C1 segment of cervical spinal cord (tissue), 14 donors: Measurements from ENCODE around the gene PLA2G15.

Source experiments
- DNase-seq, 14 donors: peaks; one replicate each; lab custom pipeline; 2025; lab: John Stamatoyannopoulos, UW

Gene PLA2G15

GRCh38 chr16:68253721-68254120, 8.5 kb downstream of the PLA2G15 start:
- no peak for DNase-seq

DNA sequence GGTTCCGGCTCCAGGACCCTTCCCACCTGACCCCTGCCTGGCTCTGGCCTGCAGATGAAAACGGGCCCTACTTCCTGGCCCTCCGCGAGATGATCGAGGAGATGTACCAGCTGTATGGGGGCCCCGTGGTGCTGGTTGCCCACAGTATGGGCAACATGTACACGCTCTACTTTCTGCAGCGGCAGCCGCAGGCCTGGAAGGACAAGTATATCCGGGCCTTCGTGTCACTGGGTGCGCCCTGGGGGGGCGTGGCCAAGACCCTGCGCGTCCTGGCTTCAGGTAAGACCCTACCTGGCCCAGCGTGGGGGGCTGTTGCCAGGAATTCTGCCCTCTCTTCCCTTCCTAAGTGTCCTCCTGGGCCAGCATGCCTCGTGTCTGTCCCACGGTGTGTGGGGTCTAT, 10.5 kb downstream of the PLA2G15 start:
- no peak for DNase-seq

DNA sequence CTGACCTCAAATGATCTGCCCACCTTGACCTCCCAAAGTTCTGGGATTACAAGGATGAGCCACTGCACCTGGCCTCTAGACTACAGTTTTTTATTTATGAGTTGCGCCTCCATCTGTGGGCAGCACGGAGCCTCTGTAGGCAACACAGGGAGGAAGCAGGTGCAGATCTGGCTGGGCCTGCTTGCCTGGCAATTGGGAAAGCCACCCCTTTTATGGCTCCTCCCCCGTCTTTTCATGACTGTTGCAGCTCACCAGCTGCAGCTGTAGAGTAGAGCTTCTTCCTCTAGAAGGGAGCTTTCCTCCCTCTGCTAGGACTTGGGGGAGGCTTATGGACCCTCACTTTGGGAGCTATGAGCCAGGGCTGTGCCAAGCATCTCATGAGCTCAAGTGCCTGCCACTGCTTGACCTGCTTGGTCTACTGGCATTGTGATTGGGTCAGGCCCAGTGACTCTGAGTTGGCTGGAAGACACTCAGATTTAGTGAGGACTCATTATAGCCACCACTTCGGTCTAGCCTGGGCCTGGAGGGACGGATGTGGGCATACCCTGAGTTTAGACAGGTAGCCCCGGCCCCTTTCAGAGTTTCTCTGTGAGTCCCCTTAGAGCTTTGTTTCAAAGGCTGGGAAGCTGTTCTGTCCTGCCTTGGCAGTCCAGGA, 12.2 kb downstream of the PLA2G15 start:
- no peak for DNase-seq

DNA sequence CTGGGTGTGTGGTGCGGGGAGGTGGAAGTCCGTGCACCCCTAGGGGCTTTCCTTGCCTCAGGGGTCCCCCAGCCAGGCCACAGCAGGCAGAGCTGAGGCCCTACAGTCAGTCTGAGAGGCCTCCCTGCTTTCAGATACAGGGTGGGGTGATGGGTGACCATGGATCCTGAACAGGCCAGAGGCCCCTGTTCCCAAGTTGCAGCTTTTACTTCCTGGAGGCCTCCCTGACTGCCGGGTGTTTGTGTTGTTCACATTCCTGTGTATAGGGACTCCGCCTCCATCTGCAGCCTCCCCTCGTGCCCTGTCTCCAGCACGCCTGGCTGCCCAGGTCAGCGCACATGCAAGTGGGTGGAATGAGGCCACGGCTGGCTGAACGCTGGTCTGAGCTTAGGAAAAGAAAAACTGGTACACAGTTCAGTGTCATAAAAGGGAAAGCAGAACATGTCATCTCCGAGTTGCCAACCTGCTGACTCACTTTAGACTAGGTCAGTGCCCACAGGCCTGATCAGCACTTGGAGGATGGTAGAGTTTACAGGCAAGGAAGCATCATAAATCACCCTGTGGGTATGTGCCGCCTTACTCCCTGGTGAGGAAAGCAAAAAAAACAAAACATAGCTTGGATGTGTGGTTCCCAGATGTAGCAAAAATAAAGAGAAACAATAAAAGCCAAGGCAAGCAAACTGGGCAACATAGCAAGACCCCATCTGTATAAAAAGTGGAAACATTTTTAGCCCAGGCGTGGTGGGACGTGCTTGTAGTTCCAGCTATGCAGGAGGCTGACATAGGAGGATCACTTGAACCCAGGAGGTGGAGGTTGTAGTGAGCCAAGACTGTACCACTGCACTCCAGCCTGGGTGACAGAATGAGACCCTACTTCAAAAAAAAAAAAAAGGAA, 13.0 kb downstream of the PLA2G15 start:
- peak in 2 of 14 donors; percentile 14 to 23 for DNase-seq

DNA sequence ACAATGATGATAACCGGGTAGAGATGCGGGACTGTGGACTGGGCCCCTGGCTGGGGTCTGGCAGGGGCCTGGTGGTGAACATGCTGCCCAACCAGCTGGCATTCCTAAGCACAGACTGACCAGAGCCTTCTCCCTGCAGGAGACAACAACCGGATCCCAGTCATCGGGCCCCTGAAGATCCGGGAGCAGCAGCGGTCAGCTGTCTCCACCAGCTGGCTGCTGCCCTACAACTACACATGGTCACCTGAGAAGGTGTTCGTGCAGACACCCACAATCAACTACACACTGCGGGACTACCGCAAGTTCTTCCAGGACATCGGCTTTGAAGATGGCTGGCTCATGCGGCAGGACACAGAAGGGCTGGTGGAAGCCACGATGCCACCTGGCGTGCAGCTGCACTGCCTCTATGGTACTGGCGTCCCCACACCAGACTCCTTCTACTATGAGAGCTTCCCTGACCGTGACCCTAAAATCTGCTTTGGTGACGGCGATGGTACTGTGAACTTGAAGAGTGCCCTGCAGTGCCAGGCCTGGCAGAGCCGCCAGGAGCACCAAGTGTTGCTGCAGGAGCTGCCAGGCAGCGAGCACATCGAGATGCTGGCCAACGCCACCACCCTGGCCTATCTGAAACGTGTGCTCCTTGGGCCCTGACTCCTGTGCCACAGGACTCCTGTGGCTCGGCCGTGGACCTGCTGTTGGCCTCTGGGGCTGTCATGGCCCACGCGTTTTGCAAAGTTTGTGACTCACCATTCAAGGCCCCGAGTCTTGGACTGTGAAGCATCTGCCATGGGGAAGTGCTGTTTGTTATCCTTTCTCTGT, 14.0 kb downstream of the PLA2G15 start:
- DNase-seq = peak in 1 of 14 donors; percentile 70

- DNase-seq = peak in 1 of 14 donors; percentile 35
Observed at GRCh38 chr16:68263559-68264127, 18.5 kb downstream of the PLA2G15 start.

- peak in 12 of 14 donors; percentile 18 to 72 (median 59) for DNase-seq
Observed at GRCh38 chr16:68264128-68265077, 19.2 kb downstream of the PLA2G15 start, which contains the start of gene SLC7A6. Gene SLC7A6, plus strand, starts transcription at chr16:68264526. Its CDS starts 10,201 bp downstream, at chr16:68274727.

GRCh38 chr16:68265078-68265920, 20.1 kb downstream of the PLA2G15 start:
- DNase-seq = peak in 8 of 14 donors; percentile 10 to 46 (median 24)

GRCh38 chr16:68267612-68268405, 22.6 kb downstream of the PLA2G15 start:
- DNase-seq = no peak

DNA sequence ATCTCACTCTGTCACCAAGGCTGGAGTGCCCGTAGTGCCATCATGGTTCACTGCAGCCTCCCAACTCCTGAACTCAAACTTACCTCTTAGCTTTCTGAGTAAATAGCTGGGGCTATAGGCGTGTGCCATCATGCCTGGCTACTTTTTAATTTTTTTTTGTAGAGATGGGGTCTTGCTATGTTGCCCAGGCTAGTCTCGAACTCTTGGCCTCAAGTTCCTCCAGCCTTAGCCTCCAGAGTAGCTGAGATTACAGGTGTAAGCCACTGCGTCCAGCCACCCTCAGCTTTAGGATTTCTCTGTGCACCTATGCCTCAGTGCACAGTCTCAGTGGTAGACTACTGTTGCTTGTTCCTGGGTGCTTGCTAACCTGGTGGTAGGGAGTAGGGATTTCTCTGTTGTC, 24.6 kb downstream of the PLA2G15 start:
- no peak for DNase-seq

- DNase-seq = no peak
Observed at GRCh38 chr16:68270353-68270752, 25.2 kb downstream of the PLA2G15 start.

DNA sequence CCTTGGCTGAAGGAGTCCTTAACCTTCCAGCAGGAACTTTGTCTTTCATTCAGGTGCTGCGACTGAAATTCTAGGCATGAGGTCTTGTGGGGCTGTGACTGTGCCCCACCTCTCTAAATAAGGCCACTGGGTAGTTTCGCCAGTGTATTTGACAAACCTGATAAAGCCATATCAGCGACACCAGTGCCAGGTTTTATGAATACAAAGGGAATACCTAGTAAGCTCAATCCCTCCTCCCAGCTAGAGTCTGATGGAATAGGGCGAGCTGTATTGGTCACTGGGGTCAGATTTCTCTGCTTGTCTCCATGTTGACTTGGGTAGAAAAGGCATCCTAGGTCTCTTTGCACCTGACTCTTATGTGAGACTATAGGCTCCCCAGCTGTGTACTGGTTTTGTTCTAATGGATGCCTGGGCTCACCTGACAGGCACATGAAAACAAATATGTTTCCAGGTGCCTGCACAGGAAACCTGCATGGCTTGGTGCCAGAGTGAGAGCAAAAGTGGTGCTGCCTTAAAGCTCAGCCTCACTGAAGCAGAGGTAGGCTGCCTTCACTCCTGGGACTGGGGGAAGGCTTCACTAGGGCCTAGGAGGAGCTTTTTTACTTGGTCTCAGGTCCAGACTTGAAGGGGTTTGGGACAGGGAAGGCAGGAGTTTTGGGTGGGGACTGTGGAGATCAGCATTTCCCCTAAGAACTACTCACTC, 27.5 kb downstream of the PLA2G15 start:
- DNase-seq = no peak

DNA sequence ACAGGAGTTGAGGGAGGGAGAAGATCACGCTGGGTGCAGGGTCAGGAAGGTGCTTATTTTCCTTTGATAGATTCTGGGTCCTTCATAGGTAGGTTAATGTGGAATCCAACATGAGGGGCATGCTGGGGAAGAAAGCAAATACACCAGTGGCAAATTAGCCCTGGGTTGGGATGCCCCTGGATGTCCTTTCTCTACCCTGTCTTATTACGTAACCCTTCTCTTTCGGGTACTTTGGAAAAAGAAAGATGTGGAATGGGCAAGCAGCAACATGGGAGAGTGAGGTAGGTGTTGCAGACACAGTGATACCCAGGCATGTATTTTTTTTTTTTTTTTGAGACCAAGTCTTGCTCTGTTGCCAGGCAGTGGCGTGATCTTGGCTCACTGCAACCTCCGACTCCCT, 28.3 kb downstream of the PLA2G15 start:
- DNase-seq = no peak

- no peak for DNase-seq
Observed at GRCh38 chr16:68273896-68274295, 28.7 kb downstream of the PLA2G15 start.

- DNase-seq = no peak
Observed at GRCh38 chr16:68274441-68274840, 29.3 kb downstream of the PLA2G15 start.

- DNase-seq = no peak
Observed at GRCh38 chr16:68275611-68276191, 30.5 kb downstream of the PLA2G15 start.

DNA sequence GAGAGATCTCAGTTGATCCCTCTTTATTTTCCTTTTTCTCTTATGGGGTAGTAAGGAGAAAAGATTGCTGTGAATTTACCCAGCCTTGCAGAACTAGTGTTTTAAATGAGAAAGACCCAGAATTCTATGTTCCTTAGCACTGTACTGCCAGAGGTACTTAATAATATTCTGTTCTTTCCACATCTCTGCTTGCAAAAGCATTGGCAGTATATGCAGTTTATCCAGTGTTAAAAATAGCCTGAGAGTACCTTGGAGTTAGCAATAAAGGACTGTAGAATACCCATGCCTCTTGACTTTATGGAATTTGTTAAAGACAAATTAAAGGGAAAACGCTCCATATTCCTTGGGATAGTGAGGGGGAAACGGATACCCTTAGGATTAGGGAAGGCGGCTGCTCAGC, 31.1 kb downstream of the PLA2G15 start:
- DNase-seq = no peak
